ENCODE results near the gene HAUS6.
A peak's percentile ranks its signal among the peaks of the same experiment; 100 is the strongest.
"Not testable (repeated sequence)": the region's sequence is repeated elsewhere in the genome, so short reads cannot be mapped to it uniquely, and the experiment has no call there.

The HAUS6 gene

DNA sequence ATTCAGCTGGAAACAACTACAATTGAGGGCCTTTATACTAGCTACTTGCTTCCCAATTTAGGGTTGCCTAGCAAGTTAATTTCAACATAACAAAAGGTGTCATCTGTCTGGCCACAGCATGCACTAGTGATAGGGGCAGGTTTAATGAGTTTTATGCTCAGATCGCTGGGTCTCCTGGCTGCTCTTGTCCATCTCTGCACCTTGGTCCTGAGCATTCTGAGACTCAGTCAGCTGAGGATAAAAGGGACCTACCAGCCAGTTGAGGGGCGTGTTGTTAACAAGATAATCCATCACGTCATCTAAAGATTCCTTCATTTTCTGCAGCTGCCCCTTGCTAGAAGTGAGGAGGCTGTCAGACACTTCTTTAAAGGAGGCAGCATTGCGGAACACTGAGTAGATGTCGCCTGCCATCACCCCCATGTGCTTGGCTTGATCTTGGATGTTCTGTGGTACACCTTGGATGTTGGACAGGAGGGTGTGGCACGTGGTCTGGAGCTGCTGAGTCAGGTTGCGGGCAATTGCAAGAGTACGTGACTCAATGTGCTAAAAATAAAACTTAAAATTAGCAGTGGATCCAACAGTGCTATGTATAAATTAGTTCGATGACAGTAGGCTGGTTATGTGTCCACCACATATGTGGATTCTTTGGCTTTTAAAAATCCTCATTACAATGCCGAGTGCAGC, 13.5 kb upstream of the HAUS6 start:
- no peak for DNase-seq

DNA sequence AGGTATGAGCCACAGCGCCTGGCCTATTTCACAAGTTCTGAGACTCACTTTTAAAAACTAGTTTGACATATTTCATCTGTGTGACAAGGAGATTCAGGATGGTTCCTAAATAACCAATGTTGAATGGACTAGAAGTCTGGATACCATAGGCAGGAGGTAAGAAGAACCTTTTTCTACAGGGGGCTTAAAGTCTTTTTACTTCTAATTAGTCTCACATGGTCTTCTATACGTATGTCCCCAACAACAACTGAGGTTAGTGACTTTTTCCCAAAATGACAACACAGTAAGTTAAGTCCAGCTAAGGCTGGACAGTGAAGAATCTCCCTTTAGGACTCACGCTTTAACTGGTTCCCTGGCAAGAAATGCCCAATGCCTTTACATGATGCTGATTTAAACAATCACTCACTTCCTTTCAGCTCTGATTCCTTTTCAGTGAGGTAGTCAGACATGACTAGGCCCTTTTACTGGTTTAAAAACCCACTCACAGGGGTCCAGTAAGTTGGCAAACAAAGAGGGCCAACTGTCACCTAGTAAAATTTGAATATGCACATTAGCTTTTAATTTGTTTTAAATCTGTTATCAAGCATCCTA, 12.1 kb upstream of the HAUS6 start:
- DNase-seq = no peak

DNA sequence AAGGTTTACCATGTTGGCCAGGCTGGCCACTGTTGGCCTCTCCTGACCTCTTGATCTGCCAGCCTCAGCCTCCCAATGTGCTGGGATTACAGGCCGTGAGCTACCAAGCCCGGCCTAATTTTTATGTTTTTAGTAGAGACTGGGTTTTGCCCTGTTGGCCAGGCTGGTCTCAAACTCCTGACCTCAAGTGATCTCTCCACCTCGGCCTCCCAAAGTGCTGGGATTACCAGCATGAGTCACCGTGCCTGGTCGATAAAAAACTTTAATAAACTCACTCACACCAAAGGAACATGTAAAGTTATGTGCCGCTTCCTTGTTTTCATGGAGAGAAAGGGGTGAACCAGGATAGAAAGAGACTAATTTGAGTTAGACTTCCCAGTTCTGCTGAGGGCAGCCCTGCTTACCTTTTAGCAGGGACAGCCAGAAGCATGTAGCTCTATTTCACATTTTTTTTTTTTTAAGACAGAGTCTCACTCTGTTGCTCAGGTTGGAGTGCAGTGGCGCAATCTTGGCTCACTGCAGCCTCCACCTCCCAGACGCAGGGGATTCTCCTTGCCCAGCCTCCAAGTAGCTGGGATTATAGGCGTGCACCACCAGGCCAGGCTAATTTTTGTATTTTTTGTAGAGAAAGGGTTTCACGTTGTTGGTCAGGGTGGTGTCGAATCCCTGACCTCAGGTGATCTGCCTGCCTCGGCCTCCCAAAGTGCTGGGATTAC, 11.4 kb upstream of the HAUS6 start:
- no peak for DNase-seq

DNA sequence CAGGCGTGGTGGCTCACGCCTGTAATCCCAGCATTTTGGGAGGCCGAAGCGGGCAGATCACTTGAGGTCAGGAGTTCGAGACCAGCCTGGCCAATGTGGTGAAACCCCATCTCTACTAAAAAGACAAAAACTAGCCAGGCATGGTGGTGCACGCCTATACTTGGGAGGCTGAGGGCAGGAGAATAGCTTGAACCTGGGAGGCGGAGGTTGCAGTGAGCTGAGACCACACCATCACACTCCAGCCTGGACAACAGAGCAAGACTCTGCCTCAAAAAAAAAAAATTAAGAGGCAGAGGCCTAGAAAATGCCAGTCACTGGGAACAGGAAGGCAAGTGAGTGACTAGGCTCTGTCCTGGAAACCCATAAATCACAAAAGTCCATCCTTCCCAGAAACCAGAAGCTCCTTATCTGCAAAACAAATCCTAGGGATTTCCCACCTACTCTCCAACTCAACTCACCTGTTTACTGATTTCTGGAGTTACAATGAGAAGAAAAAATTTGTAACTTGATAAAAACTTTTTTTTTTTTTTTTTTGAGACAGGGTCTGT, 10.4 kb upstream of the HAUS6 start:
- DNase-seq = not testable (repeated sequence)

DNA sequence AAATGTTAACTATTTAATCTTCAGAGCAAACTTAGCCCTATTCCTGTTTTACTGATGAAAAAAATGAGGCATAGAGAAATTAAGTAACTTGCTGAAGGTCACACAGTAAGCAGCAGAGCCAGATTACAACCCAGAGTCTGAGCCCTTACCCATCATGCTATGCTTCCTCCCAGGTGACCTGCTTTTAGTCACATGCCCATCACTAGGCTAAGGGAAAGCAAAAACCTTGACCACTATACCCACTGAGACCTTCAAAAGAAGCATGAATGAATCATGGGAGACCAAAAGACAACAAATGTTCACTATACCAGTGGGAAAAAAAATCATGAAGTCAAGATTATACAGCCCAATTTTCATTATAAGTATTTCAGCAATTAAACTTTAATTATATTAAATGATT, 5.3 kb upstream of the HAUS6 start:
- no peak for DNase-seq

DNA sequence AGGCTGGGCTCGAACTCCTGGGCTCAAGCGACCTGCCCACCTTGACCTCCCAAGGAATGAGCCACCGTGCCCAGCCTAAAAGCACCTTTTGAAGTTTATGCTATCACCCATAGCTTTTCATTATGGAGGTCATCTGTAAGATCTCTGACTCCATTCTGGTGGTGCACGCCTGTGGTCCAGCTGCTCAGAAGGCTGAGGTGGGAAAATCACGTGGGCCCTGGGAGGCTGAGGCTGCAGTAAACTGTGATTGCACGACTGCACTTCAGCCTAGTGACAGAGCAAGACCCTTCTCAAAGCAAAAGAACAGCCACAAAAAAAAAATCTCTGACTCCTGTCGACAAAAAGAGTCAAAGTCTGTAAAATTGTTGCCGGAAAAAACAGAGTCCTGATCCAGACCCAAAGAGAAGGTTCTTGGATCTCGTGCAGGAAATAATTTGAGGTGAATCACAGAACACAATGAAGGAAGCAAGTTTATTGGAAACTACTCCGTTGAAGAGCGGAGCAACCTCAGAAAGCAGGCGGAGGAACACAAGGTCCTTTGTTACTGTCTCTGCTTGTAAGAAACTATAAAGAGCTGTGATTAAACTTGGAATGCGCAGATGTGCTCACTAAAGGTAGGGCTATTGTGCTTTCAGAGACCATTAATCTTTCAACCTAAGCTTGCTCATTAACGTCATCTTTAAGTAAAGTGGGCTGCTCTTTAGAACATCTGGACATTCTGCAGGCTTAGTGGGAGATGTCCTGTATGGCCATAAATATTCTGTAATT, 2.0 kb upstream of the HAUS6 start:
- no peak for DNase-seq

DNA sequence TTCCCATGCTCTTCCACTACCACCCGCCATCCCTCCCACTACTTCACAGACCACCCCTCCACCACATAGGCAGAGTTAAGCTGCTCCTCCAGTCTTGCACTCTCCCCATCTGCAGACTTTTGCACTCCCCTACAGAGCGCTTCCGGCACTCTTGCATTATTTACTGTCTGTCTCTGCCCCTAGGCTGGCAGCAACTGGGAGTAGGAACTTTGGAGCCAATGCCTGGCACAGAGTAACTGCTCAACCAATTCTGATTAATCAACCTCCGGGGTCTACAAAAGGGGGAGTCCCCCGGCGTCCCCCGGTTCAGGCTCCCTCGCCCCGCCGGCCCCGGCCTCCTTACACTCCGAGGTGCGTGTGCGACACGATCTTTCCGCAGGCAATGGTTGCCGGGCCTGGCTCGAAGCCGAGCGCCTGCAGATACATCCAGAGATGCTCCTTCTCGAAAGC, 498 bp downstream of the HAUS6 start:
- peak; percentile 50 for DNase-seq

DNA sequence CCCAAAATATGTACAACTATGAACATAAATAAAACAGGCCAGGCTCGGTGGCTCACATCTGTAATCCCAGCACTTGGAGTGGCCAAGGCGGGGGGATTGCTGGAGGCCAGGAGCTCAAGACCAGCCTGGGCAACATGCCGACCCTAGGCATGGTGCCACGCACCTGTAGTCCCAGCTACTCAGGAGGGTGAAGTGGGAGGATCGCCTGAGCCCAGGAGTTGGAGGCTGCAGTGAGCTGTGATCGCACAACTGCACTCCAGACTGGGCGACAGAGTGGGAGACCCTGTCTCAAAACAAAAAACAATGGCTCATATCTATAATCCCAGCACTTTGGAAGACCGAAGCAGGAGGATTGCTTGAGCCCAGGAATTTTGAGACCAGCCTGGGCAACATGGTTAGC, 1.5 kb downstream of the HAUS6 start:
- DNase-seq = no peak

DNA sequence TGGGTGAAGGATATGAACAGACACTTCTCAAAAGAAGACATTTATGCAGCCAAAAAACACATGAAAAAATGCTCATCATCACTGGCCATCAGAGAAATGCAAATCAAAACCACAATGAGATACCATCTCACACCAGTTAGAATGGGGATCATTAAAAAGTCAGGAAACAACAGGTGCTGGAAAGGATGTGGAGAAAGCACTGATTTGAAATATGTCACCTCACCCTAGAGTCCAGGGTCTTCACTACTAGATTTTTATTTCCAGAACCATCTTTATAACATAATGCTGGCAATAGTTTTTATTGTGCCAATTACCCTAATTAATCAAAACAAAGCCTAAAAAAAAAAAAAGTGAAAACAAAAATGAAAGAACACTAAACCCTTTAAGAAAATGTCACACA, 5.3 kb downstream of the HAUS6 start:
- not testable (repeated sequence) for DNase-seq

DNA sequence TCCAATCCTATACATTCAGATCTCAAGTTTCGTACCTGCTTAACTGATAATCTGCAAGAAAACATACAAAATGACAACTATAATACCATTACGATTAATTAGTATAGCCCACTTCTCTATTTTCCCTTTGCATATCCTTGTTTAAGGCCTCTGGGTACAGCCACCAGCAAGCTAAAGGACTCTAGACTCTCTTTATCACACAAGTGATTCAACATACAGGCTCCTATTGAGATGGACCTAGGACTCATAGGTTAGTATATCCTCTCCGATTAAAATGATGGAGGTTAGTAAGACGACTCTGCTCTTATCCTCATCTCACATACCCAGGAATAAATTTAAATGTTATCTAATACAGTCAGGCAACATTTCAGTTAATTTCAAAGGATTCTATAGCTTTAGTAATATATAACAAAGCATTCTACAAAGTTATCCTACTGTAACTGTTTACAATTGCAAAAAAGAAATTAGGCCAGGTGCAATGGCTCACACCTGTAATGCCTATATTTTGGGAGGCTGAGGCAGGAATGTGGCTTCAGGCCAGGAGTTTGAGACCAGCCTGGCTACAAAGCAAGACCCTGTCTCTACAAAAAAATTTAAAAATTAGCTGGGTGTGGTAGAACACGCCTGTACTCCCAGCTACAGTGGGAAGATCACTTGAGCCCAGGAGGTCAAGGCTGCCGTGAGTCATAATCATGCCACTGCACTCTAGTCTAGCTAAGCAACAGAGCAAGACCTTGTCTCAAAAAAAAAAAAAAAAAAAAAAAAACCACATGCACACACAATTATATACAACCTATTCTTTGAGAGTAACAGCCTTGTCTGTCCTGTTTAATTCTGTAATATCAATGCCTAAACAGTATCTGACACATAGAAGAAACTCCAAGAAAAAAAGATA, 15.4 kb downstream of the HAUS6 start:
- no peak for DNase-seq

DNA sequence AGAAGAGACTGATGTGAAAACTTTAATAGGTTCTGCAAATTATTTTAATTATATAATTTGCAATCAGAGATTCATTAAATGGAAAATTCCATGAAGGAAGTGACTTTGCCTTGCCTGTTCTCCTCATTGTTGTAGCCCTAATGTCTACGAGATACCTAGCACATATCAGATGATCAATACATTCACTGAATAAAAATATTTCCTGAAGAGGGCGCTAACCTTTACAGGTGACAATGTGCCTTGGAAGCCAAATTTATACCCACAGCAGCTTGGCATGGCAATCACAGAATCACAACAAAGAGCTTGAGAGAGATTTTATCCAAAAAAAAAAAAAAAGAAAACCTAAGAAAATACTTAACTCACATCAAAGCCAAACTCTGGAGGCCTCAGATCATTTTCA, 17.4 kb downstream of the HAUS6 start:
- DNase-seq = peak; percentile 54

DNA sequence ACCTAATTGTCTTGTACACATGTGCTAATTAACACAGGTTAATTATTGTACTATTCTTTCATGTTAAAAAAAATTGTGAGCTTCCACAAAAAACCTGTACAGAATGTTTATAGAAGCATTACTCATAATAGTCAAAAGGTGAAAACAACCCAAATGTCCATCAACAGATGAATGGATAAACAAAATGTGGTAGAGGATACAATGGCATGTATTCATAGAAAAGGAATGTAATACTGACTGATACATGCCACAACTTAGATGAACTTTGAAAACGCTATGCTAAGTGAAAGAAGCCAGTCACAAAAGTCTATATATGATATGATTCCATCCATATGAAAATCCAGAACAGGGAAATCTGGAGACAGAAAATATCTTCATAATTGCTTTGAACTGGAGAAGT, 27.9 kb downstream of the HAUS6 start:
- no peak for DNase-seq

DNA sequence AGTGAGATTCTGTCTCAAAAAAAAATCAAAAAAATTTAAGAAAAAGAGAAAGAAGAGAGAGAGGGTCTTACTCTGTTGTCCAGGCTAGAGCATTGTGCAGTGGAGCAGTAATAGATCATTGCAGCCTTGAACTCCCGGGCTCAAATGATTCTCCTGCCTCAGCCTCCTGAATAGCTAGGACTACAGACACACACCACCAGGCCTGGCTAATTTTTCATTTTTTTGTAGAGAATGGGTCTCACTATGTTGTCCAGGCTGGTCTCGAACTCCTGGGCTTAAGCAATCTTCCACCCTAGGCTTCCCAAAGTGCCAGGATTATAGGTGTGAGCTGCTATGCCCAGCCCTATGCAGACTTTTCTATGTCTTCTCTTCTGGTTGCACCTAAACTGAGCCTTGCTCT, 28.5 kb downstream of the HAUS6 start:
- DNase-seq = no peak

DNA sequence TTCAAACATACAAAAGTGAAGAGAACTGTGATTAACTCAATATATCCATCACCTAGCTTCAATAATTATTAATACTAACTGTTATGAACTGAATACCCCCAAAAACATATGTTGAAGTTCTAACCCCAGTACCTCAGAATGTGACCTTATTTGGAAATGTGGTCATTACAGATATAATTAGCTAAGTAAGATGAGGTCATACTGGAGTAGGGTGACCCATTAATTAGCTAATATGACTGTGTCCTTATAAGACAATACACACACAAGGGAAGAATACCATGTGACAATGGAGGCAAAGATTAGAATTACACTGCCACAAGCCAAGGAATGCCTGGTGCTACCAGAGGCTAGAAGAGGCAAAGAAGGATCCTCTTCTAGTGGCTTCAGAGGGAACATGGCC, 45.7 kb downstream of the HAUS6 start:
- DNase-seq = no peak

DNA sequence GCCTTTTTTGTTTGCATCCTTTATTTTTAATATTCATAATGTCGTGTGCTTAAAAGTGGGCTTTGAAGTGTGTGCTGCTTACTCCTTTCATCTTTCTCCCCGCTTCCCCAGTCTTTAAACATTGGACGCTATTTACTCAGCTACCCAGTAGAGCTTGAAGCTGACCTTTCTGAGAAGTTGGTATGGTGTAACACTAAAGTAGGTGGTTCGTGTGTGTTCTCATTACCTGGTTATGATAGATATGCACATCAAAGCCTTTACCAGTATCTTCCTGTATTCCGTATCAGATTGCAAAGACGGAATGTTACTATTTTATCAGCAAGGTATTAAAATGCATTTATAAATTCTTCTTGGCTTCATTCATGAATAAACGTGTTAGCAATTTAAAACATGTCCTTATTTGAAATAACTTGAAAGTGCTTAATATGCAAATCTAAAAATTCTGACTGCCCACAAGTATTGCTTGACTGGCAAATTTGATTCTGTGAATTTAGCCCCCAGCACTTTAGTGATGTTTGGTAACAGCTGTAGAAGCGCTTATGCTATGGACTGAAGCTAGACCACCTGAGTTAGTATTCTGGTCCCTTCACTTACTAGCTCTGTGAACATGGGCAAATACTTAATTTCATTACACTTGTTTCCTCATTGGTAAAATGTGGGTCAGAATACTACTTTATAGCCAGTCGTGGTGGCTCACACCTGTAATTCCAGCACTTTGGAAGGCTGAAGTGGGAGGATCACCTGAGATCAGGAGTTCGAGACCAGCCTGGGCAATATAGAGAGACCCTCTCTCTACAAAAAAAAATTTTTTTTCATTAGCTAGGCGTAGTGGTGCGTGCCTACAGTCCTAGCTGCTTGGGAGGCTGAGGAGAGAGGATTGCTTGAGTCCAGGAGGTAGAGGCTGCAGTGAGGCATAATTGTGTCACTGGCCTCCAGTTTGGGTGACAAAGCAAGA, 51.8 kb downstream of the HAUS6 start:
- DNase-seq = peak; percentile 14

DNA sequence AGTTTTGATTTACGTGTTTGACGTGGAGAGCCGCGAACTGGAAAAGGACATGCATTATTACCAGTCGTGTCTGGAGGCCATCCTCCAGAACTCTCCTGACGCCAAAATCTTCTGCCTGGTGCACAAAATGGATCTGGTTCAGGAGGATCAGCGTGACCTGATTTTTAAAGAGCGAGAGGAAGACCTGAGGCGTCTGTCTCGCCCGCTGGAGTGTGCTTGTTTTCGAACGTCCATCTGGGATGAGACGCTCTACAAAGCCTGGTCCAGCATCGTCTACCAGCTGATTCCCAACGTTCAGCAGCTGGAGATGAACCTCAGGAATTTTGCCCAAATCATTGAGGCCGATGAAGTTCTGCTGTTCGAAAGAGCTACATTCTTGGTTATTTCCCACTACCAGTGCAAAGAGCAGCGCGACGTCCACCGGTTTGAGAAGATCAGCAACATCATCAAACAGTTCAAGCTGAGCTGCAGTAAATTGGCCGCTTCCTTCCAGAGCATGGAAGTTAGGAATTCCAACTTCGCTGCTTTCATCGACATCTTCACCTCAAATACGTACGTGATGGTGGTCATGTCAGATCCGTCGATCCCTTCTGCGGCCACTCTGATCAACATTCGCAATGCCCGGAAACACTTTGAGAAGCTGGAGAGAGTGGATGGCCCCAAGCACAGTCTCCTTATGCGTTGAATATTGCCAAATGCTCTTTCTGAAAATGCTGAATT, 52.6 kb downstream of the HAUS6 start:
- peak; percentile 21 for DNase-seq

DNA sequence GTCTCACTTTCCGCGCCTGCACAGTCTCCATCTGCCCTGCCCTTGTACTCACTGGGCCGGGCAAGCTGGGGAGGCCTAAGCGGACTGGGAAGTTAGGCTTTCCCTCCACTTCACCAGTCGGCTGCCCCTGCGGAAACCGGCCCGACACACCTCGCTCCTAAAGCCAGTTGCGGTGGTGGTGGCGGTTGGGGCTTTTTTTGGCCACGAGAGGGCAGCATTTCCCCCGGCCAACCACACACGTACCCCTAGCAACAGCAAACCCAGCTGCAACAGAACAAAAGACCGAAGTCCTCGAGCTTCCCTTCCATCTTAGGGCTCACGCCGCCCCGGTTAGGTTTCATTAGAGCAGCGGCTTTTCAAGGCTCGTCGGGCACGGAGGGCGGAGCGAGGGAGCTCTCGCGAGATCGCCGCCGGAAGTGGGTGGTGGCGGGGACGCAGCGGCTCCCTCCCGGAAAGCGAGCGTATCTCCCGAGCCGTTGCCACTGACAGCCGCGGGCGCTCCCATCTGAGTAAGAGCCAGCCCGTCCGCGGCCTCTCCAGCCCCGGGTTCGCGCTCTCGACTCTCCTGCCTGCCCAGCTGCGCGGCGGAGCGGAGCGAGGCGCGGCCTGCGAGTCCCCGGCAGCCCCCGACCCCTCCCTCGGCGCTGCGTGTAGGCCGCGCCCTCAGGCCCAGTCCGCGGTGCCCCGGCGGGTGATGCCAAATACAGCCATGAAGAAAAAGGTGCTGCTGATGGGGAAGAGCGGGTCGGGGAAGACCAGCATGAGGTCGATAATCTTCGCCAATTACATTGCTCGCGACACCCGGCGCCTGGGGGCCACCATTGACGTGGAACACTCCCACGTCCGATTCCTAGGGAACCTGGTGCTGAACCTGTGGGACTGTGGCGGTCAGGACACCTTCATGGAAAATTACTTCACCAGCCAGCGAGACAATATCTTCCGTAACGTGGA, 53.5 kb downstream of the HAUS6 start, which contains the start of gene RRAGA:
RRAGA (plus strand) TSS at position 462 of the 951 bp plus-strand sequence; CDS start at position 695, 233 bp downstream.
- peak; percentile 96 for DNase-seq

DNA sequence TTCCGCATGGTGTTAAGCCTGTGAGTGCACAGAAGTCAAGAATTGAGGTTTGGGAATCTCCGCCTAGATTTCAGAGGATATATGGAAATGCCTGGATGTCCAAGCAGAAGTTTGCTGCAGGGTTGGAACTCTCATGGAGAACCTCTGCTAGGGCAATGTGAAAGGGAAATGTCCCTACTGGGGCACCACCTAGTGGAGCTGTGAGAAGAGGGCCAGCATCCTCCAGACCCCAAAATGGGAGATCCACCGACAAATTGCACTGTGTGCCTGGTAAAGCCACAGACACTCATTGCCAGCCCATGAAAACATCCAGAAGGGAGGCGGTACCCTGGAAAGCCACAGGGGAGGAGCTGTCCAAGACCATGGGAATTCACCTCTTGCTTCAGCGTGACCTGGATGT, 66.1 kb downstream of the HAUS6 start:
- DNase-seq = no peak

DNA sequence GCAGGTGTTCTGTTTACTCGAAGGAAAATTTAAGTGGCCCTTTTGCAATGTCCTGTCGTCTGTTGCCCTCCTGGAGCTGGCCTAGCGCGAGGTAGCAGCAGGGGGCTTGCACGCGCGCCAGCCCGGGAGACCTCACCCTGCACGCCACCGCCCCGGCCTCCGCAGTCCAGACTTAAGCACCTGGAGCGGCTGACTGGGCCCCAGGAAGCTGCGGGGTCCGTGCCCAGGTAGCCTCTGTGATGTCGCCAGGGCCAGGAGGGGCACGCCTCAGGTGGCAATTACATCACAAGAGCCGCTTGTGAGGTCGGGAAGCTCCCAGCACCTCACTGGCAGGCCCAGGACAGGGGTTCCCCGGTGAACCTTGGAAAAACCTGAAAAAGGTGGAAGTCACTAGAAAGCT, 69.7 kb downstream of the HAUS6 start, which contains the start of gene SAXO1:
SAXO1 (minus strand) TSS at position 195 of the 400 bp plus-strand sequence. CDS start 301 bp downstream, outside the sequence.
- DNase-seq = no peak

Measured in activated CD4-positive, alpha-beta T cell treated with anti-CD3 and anti-CD28 coated beads, Interleukin-2, amount 50 U/mL, for 16 hours (primary cell).